ENCODE data around the gene ATP6V0A4. TPM values are rescaled to one million over a fixed set of nuclear protein-coding genes. Genes with fewer than 3 reads are reported as not detected.

The ATP6V0A4 gene
- total RNA-seq, 4 donors from 2014 or later = not detected

DNA sequence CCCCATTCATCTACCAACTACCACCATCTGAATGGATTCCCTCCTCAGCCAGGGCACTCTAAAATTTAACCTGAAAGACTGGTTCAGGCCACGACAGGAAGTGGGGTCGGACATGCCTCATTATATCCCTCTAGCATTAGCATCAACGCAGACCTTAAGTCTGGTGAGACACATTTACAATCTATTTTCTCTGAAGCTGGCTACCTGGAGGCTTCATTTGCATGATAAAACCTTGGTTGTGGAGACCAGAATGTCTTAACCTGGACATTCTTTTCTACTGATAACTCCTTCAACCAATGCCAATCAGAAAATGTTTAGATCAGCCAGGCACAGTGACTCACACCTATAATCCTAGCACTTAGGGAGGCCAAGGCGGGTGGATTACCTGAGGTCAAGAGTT lies 139.1 kb downstream of the ATP6V0A4 start:
- TF ChIP-seq POLR2AphosphoS5 (IDR thresholded peaks at IDR 0.05) (no peak), POLR2A (IDR thresholded peaks at IDR 0.05; ENCODE audit: low read depth) (no peak), EP300 (IDR thresholded peaks at IDR 0.05) (no peak)
- TF ChIP-seq, protein P1, sequence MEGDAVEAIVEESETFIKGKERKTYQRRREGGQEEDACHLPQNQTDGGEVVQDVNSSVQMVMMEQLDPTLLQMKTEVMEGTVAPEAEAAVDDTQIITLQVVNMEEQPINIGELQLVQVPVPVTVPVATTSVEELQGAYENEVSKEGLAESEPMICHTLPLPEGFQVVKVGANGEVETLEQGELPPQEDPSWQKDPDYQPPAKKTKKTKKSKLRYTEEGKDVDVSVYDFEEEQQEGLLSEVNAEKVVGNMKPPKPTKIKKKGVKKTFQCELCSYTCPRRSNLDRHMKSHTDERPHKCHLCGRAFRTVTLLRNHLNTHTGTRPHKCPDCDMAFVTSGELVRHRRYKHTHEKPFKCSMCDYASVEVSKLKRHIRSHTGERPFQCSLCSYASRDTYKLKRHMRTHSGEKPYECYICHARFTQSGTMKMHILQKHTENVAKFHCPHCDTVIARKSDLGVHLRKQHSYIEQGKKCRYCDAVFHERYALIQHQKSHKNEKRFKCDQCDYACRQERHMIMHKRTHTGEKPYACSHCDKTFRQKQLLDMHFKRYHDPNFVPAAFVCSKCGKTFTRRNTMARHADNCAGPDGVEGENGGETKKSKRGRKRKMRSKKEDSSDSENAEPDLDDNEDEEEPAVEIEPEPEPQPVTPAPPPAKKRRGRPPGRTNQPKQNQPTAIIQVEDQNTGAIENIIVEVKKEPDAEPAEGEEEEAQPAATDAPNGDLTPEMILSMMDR (IDR thresholded peaks at IDR 0.05) = no peak
- Histone ChIP-seq H3K27me3 (peaks cover 0 to 34% (median 0%) of the 10 kb centered on the region in 4 donors), H3K9me3 (peaks cover 0 to 11% (median 9%) of the 10 kb centered on the region in 4 donors), H3K27ac (replicated peaks in 1 of 4) (no peak overlapping the region), H3K36me3 (no peaks in the 10 kb centered on the region), H3K4me1 (peaks cover 0 to 3% (median under 1%) of the 10 kb centered on the region in 4 donors), H3K4me3 (no peak overlapping the region)
- intact Hi-C loops (cut with DNase I) = no loop called here
- 88% methylated on average over 4 of the region's 4 CpGs for WGBS
- DNase-seq (ENCODE audit: extremely low spot score) = no peak

DNA sequence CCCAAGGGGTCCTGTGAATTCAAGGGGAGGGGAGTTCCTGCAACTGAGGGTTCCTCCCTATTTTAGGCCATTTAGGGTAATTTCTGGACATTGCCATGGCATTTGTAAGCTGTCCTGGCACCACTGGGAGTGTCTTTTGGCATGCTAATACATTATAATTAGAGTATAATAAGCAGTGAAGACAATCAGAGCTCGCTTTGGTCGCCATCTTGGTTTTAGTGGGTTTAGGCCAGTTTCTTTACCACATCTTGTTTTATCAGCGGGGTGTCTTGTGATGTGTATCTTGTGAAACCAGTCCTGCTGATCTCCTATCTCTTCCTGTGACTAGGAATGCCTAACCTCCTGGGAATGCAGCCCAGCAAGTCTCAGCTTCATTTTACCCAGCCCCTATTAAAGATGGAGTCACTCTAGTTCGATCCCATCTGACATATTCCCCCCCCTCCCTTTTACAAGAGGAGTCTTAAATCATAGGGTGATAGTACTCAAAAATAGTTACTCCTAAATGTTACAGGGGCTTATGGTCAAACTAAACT lies 140.1 kb downstream of the ATP6V0A4 start:
- Histone ChIP-seq H3K4me3 (no peak overlapping the region), H3K36me3 (no peaks in the 10 kb centered on the region), H3K27ac (replicated peaks in 1 of 4) (no peak overlapping the region), H3K9me3 (peaks cover 0 to 18% (median 14%) of the 10 kb centered on the region in 4 donors), H3K27me3 (peaks cover 0 to 26% (median 0%) of the 10 kb centered on the region in 4 donors), H3K4me1 (no peaks in the 10 kb centered on the region)
- TF ChIP-seq, protein P1 (IDR thresholded peaks at IDR 0.05) = no peak
- TF ChIP-seq POLR2AphosphoS5 (IDR thresholded peaks at IDR 0.05) (no peak), POLR2A (IDR thresholded peaks at IDR 0.05; ENCODE audit: low read depth) (no peak)
- 95% methylated on average over 4 of the region's 4 CpGs for WGBS
- DNase-seq (ENCODE audit: extremely low spot score) = no peak
- intact Hi-C loops (cut with DNase I) = no loop called here

DNA sequence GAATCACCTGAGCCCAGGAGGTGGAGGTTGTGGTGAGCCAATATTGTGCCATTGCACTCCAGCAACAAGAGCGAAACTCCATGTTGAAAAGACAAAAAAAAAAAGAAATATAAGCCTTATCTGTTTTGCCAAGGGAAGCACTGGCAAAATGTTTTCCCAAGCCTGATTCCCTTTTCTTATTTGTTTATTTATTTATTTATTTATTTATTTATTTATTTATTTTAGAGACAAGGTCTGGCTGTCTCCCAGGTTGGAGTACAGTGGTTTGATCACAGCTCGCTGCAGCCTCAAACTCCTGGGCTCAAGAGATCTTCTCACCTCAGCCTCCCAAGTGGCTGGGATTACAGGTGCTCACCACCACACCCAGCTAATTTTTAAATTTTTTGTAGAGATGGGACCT lies 141.0 kb downstream of the ATP6V0A4 start:
- H3K9me3 ChIP-seq = peaks cover 0 to 19% (median 15%) of the 10 kb centered on the region in 4 donors
- H3K4me3 ChIP-seq = no peak overlapping the region
- DNase-seq (ENCODE audit: extremely low spot score) = no peak
- H3K36me3 ChIP-seq = no peaks in the 10 kb centered on the region
- H3K4me1 ChIP-seq = no peaks in the 10 kb centered on the region
- intact Hi-C loops (cut with DNase I) = no loop called here
- no peak overlapping the region for H3K27ac ChIP-seq (replicated peaks in 1 of 4)
- no peak for TF ChIP-seq POLR2A (IDR thresholded peaks at IDR 0.05; ENCODE audit: low read depth)
- TF ChIP-seq, protein P1 (IDR thresholded peaks at IDR 0.05) = no peak
- no peak for TF ChIP-seq POLR2AphosphoS5 (IDR thresholded peaks at IDR 0.05)
- no peak for TF ChIP-seq EP300 (IDR thresholded peaks at IDR 0.05)
- peaks cover 0 to 17% (median 0%) of the 10 kb centered on the region in 4 donors for H3K27me3 ChIP-seq
- 87% methylated on average over 2 of the region's 2 CpGs for WGBS

Other genes with a start within 250 kb of the ATP6V0A4 start
- not detected for gene SVOPL, start 96.8 kb downstream of the ATP6V0A4 start, total RNA-seq
- gene TMEM213, start 202 bp downstream of the ATP6V0A4 start, total RNA-seq = not detected
- 1 to 10 TPM; 2.3 to 3.2 (median 2.8) TPM for gene KIAA1549, start 183.2 kb upstream of the ATP6V0A4 start, total RNA-seq
- gene ZC3HAV1L, start 237.8 kb upstream of the ATP6V0A4 start, total RNA-seq = 10 to 100 TPM in 2 of 4 donors, 1 to 10 TPM in 2; 7.0 to 15.4 (median 10.2) TPM

Data from esophagus muscularis mucosa (tissue), 4 donors.